Lung (tissue), 12 donors: ENCODE results near the gene NGRN. TPM values are rescaled to one million over a fixed set of nuclear protein-coding genes. Genes with fewer than 3 reads are reported as not detected.
"Not testable (repeated sequence)": the region's sequence is repeated elsewhere in the genome, so short reads cannot be mapped to it uniquely, and the experiment has no call there.

Experiments used
- ATAC-seq: fragments of 200-7000 bp; cut with Tn5 transposase; one replicate; pipeline ENCODE4 v1.9.1; 2020; ENCODE audit warnings: moderate number of reproducible peaks; ENCODE audit not compliant: insufficient read depth, low FRiP score
- DNase-seq, 3 donors: peaks; one replicate each; pipeline ENCODE4 v3.0.0-alpha.2; 2013 to 2017
- H3K27ac ChIP-seq, 2 donors: one replicate each; pipeline ENCODE4 v1.5.1; 2013; ENCODE audit warnings: mild to moderate bottlenecking in 2 of 2, moderate library complexity in 2 of 2, control low read depth in 1 of 2, inconsistent platforms in 1 of 2, low read depth in 1 of 2, low read length in 1 of 2
- H3K27me3 ChIP-seq, 3 donors: one replicate each; pipeline ENCODE4 v1.5.1; 2013; ENCODE audit warnings: low read length in 2 of 3; ENCODE audit not compliant: control insufficient read depth in 3 of 3, insufficient read depth in 3 of 3
- H3K36me3 ChIP-seq, 4 donors: one replicate each; pipeline ENCODE4 v1.5.1; 2013; ENCODE audit warnings: low read length in 4 of 4, mild to moderate bottlenecking in 1 of 4, moderate library complexity in 1 of 4; ENCODE audit not compliant: control insufficient read depth in 4 of 4, insufficient read depth in 4 of 4
- H3K4me1 ChIP-seq, 5 donors: one replicate each; pipeline ENCODE4 v1.5.1; 2013; ENCODE audit warnings: low read length in 5 of 5, mild to moderate bottlenecking in 2 of 5, moderate library complexity in 1 of 5; ENCODE audit not compliant: control insufficient read depth in 5 of 5, insufficient read depth in 5 of 5
- H3K4me3 ChIP-seq: one replicate; pipeline ENCODE4 v1.5.1; 2013; ENCODE audit warnings: mild to moderate bottlenecking, control low read depth, moderate library complexity
- H3K9ac ChIP-seq, 2 donors: one replicate each; pipeline ENCODE4 v1.5.1; 2013; ENCODE audit warnings: low read length in 2 of 2, control low read depth in 1 of 2; ENCODE audit not compliant: insufficient read depth in 1 of 2
- H3K9me3 ChIP-seq, 4 donors: one replicate each; pipeline ENCODE4 v1.5.1; 2013; ENCODE audit warnings: low read length in 3 of 4, mild to moderate bottlenecking in 1 of 4, moderate library complexity in 1 of 4; ENCODE audit not compliant: control insufficient read depth in 4 of 4, insufficient read depth in 3 of 4
- WGBS, 2 donors: extraction: QIAGEN DNeasy Blood & Tissue Kit; methylation state at CpG; one replicate each; pipeline ENCODE4 v1.1.7; 2013; 5-methylcytosine and 5-hydroxymethylcytosine counted together
- polyA plus RNA-seq, 2 donors: library from polyadenylated mRNA; stranded (reverse); fragments of 200-250 nt; gene quantifications; one replicate each; pipeline ENCODE4 v1.2.1, GENCODE V29; 2013
- total RNA-seq, 2 donors: library from RNA; depleted of rRNA in 1 of 2; stranded (reverse); fragments of >200 nt in 1 of 2; gene quantifications; one replicate each; pipeline ENCODE4 v1.2.1, GENCODE V29; 2014 to 2021
- TF ChIP-seq, protein P1 (sequence below): IDR thresholded peaks from 2 replicates; pipeline ENCODE4 v1.5.1; 2012; ENCODE audit warnings: mild to moderate bottlenecking; ENCODE audit errors: control extremely low read depth, extremely low read depth
- donor health status: control.
- donor health status: control.
- donor health status: Bipolar disorder and iron deficiency.
- donor health status: healthy.
- donor health status: DM: yes; HTN: yes; CAD: no.

The NGRN gene
- total and polyA plus RNA-seq, 4 donors, result 55.2 to 89.2 (median 71.2) TPM

DNA sequence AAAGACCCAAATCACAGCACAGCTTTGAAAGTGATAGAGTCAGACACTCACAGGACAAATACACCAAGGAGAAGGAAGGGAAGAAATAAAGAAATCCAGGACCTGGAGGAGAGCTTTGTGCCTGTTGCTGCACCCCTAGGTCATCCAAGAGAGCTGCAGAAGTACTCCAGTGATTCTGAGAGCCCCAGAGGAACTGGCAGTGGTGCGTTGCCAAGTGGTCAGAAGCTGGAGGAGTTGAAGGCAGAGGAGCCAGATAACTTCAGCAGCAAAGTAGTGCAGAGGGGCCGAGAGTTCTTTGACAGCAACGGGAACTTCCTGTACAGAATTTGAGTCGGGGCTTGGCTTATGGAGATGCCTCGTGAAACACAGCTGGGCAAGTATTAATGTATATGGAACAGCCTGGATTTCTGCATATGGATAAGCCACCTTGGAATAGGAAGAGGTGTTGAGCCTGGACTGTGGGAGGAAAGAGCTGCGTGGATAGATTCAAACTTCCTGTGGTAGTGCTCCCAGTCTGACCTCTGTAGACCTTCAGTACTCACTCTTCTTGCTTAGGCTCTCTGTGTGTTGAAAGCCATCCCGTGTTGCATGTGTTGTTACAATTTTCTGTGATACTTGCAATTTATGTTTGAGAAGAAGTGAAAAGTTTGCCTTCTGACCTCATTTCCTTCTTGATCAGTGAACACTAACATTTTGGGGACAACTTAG is 6.1 kb downstream of the NGRN start:
- Histone ChIP-seq H3K4me3 (no peak overlapping the region), H3K4me1 (peaks cover 0 to 19% (median 7%) of the 10 kb centered on the region in 5 donors), H3K9ac (no peak overlapping the region), H3K9me3 (no peaks in the 10 kb centered on the region), H3K27me3 (no peaks in the 10 kb centered on the region), H3K27ac (no peak overlapping the region), H3K36me3 (peaks cover 12 to 28% (median 22%) of the 10 kb centered on the region in 4 donors)
- TF ChIP-seq, protein P1, sequence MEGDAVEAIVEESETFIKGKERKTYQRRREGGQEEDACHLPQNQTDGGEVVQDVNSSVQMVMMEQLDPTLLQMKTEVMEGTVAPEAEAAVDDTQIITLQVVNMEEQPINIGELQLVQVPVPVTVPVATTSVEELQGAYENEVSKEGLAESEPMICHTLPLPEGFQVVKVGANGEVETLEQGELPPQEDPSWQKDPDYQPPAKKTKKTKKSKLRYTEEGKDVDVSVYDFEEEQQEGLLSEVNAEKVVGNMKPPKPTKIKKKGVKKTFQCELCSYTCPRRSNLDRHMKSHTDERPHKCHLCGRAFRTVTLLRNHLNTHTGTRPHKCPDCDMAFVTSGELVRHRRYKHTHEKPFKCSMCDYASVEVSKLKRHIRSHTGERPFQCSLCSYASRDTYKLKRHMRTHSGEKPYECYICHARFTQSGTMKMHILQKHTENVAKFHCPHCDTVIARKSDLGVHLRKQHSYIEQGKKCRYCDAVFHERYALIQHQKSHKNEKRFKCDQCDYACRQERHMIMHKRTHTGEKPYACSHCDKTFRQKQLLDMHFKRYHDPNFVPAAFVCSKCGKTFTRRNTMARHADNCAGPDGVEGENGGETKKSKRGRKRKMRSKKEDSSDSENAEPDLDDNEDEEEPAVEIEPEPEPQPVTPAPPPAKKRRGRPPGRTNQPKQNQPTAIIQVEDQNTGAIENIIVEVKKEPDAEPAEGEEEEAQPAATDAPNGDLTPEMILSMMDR, result no peak
- no peak for DNase-seq
- ATAC-seq, result no peak
- 64 to 75% methylated on average over 7 of the region's 7 CpGs for WGBS, 2 donors

DNA sequence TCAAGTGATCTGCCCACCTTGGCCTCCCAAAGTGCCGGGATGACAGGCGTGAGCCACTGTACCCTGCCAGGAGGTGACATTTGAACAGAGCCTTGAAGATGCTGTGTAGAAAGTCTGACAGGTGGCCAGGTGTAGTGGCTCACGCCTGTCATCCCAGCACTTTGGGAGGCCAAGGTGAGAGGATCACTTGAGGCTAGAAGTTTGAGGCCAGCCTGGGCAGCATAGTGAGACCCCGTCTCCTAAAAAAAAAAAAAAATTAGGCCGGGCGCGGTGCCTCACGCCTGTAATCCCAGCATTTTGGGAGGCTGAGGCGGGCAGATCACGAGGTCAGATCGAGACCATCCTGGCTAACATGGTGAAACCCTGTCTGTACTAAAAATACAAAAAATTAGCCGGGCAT is 13.0 kb downstream of the NGRN start:
- not testable (repeated sequence) for DNase-seq, H3K9ac ChIP-seq, H3K36me3 ChIP-seq, H3K4me3 ChIP-seq, H3K4me1 ChIP-seq, H3K27me3 ChIP-seq, H3K27ac ChIP-seq, H3K9me3 ChIP-seq, ATAC-seq
- WGBS, 2 donors, result 97% methylated on average over 12 of the region's 12 CpGs

DNA sequence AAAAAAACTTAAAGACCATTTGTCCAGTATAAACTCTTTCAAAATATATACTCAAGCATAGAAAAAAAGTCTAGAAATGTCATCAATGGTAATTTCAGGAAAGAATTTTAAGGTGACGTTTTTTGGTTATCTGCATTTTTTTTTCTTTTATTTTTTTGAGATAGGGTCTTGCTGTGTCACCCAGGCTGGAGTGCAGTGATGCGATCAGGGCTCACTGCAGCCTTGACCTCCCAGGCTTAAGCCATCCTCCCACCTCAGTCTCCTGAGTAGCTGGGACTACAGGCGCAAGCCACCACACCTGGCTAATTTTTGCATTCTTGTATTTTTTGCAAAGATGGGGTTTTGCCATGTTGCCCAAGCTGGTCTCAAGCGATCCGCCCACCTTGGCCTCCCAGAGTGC is 15.3 kb downstream of the NGRN start:
- not testable (repeated sequence) for H3K9me3 ChIP-seq, ATAC-seq, H3K9ac ChIP-seq, H3K27ac ChIP-seq, H3K4me3 ChIP-seq, H3K27me3 ChIP-seq, H3K4me1 ChIP-seq, H3K36me3 ChIP-seq, DNase-seq
- 92 to 94% methylated on average over 5 of the region's 5 CpGs for WGBS, 2 donors

DNA sequence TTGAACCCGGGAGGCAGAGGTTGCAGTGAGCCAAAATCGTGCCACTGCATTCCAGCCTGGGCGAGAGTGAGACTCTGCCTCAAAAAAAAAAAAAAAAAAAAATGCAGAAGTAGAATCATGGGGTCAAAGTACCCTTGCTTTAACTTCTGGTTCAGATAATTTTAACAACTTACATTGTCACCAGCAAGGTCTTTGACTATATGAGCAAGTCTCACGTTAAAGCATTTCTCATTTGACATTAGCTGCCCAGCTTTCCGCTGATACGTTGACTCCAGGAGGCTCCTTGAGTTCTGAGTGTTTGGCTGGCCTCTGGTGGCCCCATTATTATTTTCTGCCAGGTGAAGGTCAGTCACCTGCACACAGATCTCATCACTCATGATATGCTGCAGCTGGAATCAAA is 16.2 kb downstream of the NGRN start:
- H3K4me3 ChIP-seq, H3K9ac ChIP-seq, H3K36me3 ChIP-seq, H3K27ac ChIP-seq, H3K27me3 ChIP-seq, H3K9me3 ChIP-seq, H3K4me1 ChIP-seq, DNase-seq, ATAC-seq: not testable (repeated sequence)
- 63 to 70% methylated on average over 6 of the region's 6 CpGs for WGBS, 2 donors

DNA sequence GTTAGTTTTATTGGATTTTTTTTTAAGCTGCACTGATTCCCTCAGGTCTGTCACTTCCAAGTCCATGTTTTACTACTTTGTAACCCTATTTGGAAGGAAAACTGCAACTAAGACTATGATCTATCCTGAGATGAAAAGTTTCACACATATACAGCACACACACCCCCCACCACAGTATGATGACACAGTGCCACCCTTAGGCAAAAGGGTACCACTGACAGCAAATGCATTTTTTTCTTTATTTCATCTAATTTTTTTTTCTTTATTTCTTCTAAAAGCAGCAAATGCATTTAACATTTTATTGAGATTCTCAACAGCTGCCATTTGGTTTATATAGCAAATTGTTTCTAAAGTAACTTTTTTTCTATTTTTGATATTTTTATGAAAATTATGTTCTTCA is 21.2 kb downstream of the NGRN start:
- no peak overlapping the region for H3K27ac ChIP-seq
- ATAC-seq (no peak), DNase-seq (peak in 2 of 3 donors; percentile 48 to 49)
- H3K4me1 ChIP-seq, result no peaks in the 10 kb centered on the region
- H3K9me3 ChIP-seq, result no peaks in the 10 kb centered on the region
- TF ChIP-seq, protein P1, result peak; percentile 31
- no peaks in the 10 kb centered on the region for H3K36me3 ChIP-seq
- no peak overlapping the region for H3K9ac ChIP-seq
- no peak overlapping the region for H3K4me3 ChIP-seq
- no peaks in the 10 kb centered on the region for H3K27me3 ChIP-seq
